B cell (primary cell): ENCODE measurements around the gene DLG2. TPM values are rescaled to one million over a fixed set of nuclear protein-coding genes. Genes with fewer than 3 reads are reported as not detected.

Experiments
- ATAC-seq: fragments of 200-7000 bp; cut with Tn5 transposase; one replicate; pipeline ENCODE4 v1.10.0; 2021; ENCODE audit warnings: low read depth, mild to moderate bottlenecking, moderate number of reproducible peaks, moderate library complexity
- CTCF ChIA-PET: fragments of 350-600 bp; sonication (Branson Sonifier 250); formaldehyde crosslinking; loops from one replicate; lab custom pipeline; 2021; ENCODE audit warnings: antibody characterized with exemption, inconsistent platforms; lab: Charles Lee
- POLR2A ChIA-PET: fragments of 350-600 bp; sonication (Branson Sonifier 250); formaldehyde crosslinking; loops from one replicate; lab custom pipeline; 2021; ENCODE audit warnings: antibody characterized with exemption; lab: Charles Lee
- DNase-seq: peaks from one replicate; pipeline ENCODE4 v3.0.0; 2013
- H2AFZ ChIP-seq: 2 replicates; pipeline ENCODE4 v1.6.1; 2012; ENCODE audit warnings: mild to moderate bottlenecking, low read depth, low read length; ENCODE audit not compliant: insufficient read depth, poor library complexity, severe bottlenecking
- H3K27ac ChIP-seq, 2 donors: 1 replicate in 1 of 2; 2 replicates in 1 of 2; pipeline ENCODE4 v1.5.1; 2012 to 2013; ENCODE audit warnings: low read length in 2 of 2, mild to moderate bottlenecking in 2 of 2, moderate library complexity in 1 of 2
- H3K27me3 ChIP-seq, 4 experiments: fragments of 200-600 bp in 1 of 4; sonication (generic) in 1 of 4; replicated peaks in 1 of 4; 1 replicate in 2 of 4; 2 replicates in 2 of 4; pipeline versions ENCODE4 v1.6.1 to v1.7.0; 2013 to 2016; ENCODE audit warnings: low read length in 3 of 4, mild to moderate bottlenecking in 2 of 4, mixed read lengths in 1 of 4, moderate library complexity in 1 of 4; ENCODE audit not compliant: insufficient read depth in 4 of 4, control insufficient read depth in 3 of 4; ENCODE audit errors: control extremely low read depth in 1 of 4
- H3K36me3 ChIP-seq, 2 experiments: replicated peaks in 1 of 2; 1 replicate in 1 of 2; 2 replicates in 1 of 2; pipeline versions ENCODE4 v1.6.1 to v1.7.1; 2013; ENCODE audit warnings: low read length in 1 of 2; ENCODE audit not compliant: insufficient read depth in 2 of 2, control insufficient read depth in 1 of 2; ENCODE audit errors: control extremely low read depth in 1 of 2, extremely low read depth in 1 of 2
- H3K4me1 ChIP-seq, 2 donors: fragments of 200-600 bp in 1 of 2; sonication (generic) in 1 of 2; 1 replicate in 1 of 2; 2 replicates in 1 of 2; pipeline versions ENCODE4 v1.5.1 to v1.6.1; 2013 to 2017; ENCODE audit warnings: low read length in 2 of 2; ENCODE audit not compliant: control insufficient read depth in 2 of 2, insufficient read depth in 2 of 2
- H3K4me2 ChIP-seq: replicated peaks from 2 replicates; pipeline ENCODE3; 2012; ENCODE audit warnings: mild to moderate bottlenecking, low read depth, low read length; ENCODE audit not compliant: poor library complexity, severe bottlenecking
- H3K4me3 ChIP-seq, 5 experiments: fragments of 200-600 bp in 1 of 5; sonication (generic) in 1 of 5; 1 replicate in 3 of 5; 2 replicates in 2 of 5; pipeline versions ENCODE4 v1.5.1 to v1.7.0; 2011 to 2016; ENCODE audit warnings: low read length in 4 of 5, mild to moderate bottlenecking in 4 of 5, low read depth in 2 of 5, control low read depth in 1 of 5, moderate library complexity in 1 of 5; ENCODE audit not compliant: insufficient read depth in 1 of 5; ENCODE audit errors: control extremely low read depth in 1 of 5, extremely low read depth in 1 of 5
- H3K79me2 ChIP-seq: fragments of 200-600 bp; sonication (generic); one replicate; pipeline ENCODE4 v1.6.0; 2016; ENCODE audit warnings: low read length; ENCODE audit not compliant: control insufficient read depth, insufficient read depth
- H3K9ac ChIP-seq: fragments of 200-600 bp; sonication (generic); 2 replicates; pipeline ENCODE4 v1.6.1; 2017; ENCODE audit warnings: mild to moderate bottlenecking, low read length, moderate library complexity
- H3K9me3 ChIP-seq, 3 donors: one replicate each; pipeline versions ENCODE4 v1.6.1 to v1.7.1; 2013; ENCODE audit warnings: low read length in 2 of 3; ENCODE audit not compliant: control insufficient read depth in 2 of 3, insufficient read depth in 1 of 3; ENCODE audit errors: control extremely low read depth in 1 of 3
- H4K20me1 ChIP-seq: 2 replicates; pipeline ENCODE4 v1.6.0; 2012; ENCODE audit warnings: mild to moderate bottlenecking, low read length; ENCODE audit not compliant: insufficient read depth, control insufficient read depth, poor library complexity, severe bottlenecking
- H3K27ac Mint-ChIP-seq: one replicate; pipeline ENCODE4 v1.8.0; 2021; ENCODE audit warnings: mixed read lengths
- H3K27me3 Mint-ChIP-seq: one replicate; pipeline ENCODE4 v1.8.0; 2021; ENCODE audit warnings: mixed read lengths
- H3K4me1 Mint-ChIP-seq: one replicate; pipeline ENCODE4 v1.8.0; 2021; ENCODE audit warnings: mixed read lengths
- H3K4me3 Mint-ChIP-seq: one replicate; pipeline ENCODE4 v1.8.0; 2021; ENCODE audit warnings: mixed read lengths
- H3K9me3 Mint-ChIP-seq: one replicate; pipeline ENCODE4 v1.8.0; 2022; ENCODE audit warnings: mixed read lengths; ENCODE audit not compliant: insufficient read depth
- CTCF ChIP-seq: fragments of 200-600 bp; IDR thresholded peaks from one replicate; pipeline ENCODE4 v1.8.0; 2022; ENCODE audit warnings: antibody characterized with exemption, mild to moderate bottlenecking
- EZH2 ChIP-seq: IDR thresholded peaks from 2 replicates; pipeline ENCODE4 v1.6.1; 2012; ENCODE audit warnings: borderline replicate concordance, low read depth, mild to moderate bottlenecking, moderate library complexity, low read length; ENCODE audit not compliant: insufficient read depth, poor library complexity, severe bottlenecking
- WGBS: methylation state at CpG from one replicate; pipeline ENCODE4 v1.1.5; 2013; ENCODE audit warnings: missing lambda C conversion rate; ENCODE audit not compliant: insufficient coverage; 5-methylcytosine and 5-hydroxymethylcytosine counted together
- intact Hi-C: fragments of 100-400 bp; cut with micrococcal nuclease; formaldehyde crosslinking; loops from one replicate; pipeline ENCODE4 v1.10.0; 2022
- polyA plus RNA-seq: library from polyadenylated mRNA; depleted of rRNA; stranded (reverse); fragments of >200 nt; gene quantifications from 2 replicates; pipeline ENCODE4 v1.2.3, GENCODE V29; 2012
- total RNA-seq, 2 donors: library from RNA; stranded (reverse); fragments of 120-200 nt in 1 of 2; gene quantifications; 1 replicate in 1 of 2; 2 replicates in 1 of 2; pipeline versions ENCODE4 v1.2.3 to v1.2.4, GENCODE V29; 2013 to 2022

DLG2 gene
- total and polyA plus RNA-seq, 2 donors (not counting 1 experiment from before 2014, with no cell fraction given) = 0.54 to 5.4 TPM

GRCh38 chr11:85154294-85154693 is 472.9 kb downstream of the DLG2 start:
- Mint-ChIP-seq H3K9me3 (peaks cover 2% of the 10 kb centered on the region), H3K27me3 (no peaks in the 10 kb centered on the region), H3K4me3 (no peak overlapping the region), H3K4me1 (peaks cover 2% of the 10 kb centered on the region), H3K27ac (no peak overlapping the region)
- POLR2A ChIA-PET = interaction anchor here (0.7 kb wide), 1 partner anchor 193 kb away, joined by 11 read pairs; no protein-coding TSS in a partner anchor
- no peak overlapping the region for H3K4me3 ChIP-seq
- intact Hi-C loops = no loop called here
- no peaks in the 10 kb centered on the region for H3K79me2 ChIP-seq
- H4K20me1 ChIP-seq = no peaks in the 10 kb centered on the region
- no peak overlapping the region for H3K4me2 ChIP-seq
- CTCF ChIA-PET = no interaction called here
- no peaks in the 10 kb centered on the region for H3K4me1 ChIP-seq
- no peak for TF ChIP-seq EZH2
- no peak for TF ChIP-seq CTCF
- peaks cover 0 to 3% (median 0%) of the 10 kb centered on the region in 3 donors for H3K9me3 ChIP-seq
- no peak overlapping the region for H3K9ac ChIP-seq
- DNase-seq = no peak
- WGBS = 83% methylated on average over 3 of the region's 3 CpGs
- H3K27me3 ChIP-seq = no peaks in the 10 kb centered on the region
- no peaks in the 10 kb centered on the region for H3K36me3 ChIP-seq
- no peak overlapping the region for H2AFZ ChIP-seq
- H3K27ac ChIP-seq = no peak overlapping the region
- no peak for ATAC-seq

- no peak overlapping the region for H3K27ac ChIP-seq
- H3K36me3 ChIP-seq = no peaks in the 10 kb centered on the region
- Mint-ChIP-seq H3K27ac (no peak overlapping the region), H3K9me3 (peaks cover 5% of the 10 kb centered on the region), H3K27me3 (no peaks in the 10 kb centered on the region), H3K4me1 (no peaks in the 10 kb centered on the region), H3K4me3 (no peak overlapping the region)
- WGBS = no CpG with 5 or more reads among the region's 1 CpG
- H3K9me3 ChIP-seq = peaks cover 0 to 3% (median 0%) of the 10 kb centered on the region in 3 donors
- H3K4me2 ChIP-seq = no peak overlapping the region
- no peaks in the 10 kb centered on the region for H3K4me1 ChIP-seq
- H3K79me2 ChIP-seq = no peaks in the 10 kb centered on the region
- intact Hi-C loops = no loop called here
- ChIA-PET CTCF (no interaction called here), POLR2A (no interaction called here)
- TF ChIP-seq EZH2 (no peak), CTCF (no peak)
- ATAC-seq (no peak), DNase-seq (no peak)
- H3K27me3 ChIP-seq = no peaks in the 10 kb centered on the region
- no peak overlapping the region for H3K9ac ChIP-seq
- H3K4me3 ChIP-seq = no peak overlapping the region
- no peak overlapping the region for H2AFZ ChIP-seq
- no peaks in the 10 kb centered on the region for H4K20me1 ChIP-seq
These were observed 489.5 kb downstream of the DLG2 start for GRCh38 chr11:85137597-85137996.
